H1 (cell line): ENCODE measurements around the gene IL24. TPM values are rescaled to one million over a fixed set of nuclear protein-coding genes. Genes with fewer than 3 reads are reported as not detected.

Source experiments
- FOSL1 ChIP-seq: IDR thresholded peaks from 2 replicates; pipeline ENCODE4 v1.6.1; 2011; ENCODE audit warnings: mild to moderate bottlenecking, low read depth, low read length, moderate library complexity; ENCODE audit not compliant: insufficient read depth
- NANOG ChIP-seq: IDR thresholded peaks from 2 replicates; pipeline ENCODE4 v1.6.1; 2011; ENCODE audit warnings: low read length, low read depth, mild to moderate bottlenecking, inconsistent platforms; ENCODE audit not compliant: insufficient read depth, poor library complexity, severe bottlenecking
- polyA plus RNA-seq, 7 experiments: library from polyadenylated mRNA; depleted of rRNA in 3 of 7; stranded (reverse) in 5 of 7; unstranded in 2 of 7; fragments of >200 nt in 5 of 7; fragments of 200-250 nt in 2 of 7; gene quantifications; 1 replicate in 5 of 7; 2 replicates in 1 of 7; 4 replicates in 1 of 7; pipeline versions ENCODE4 v1.2.1 to v1.2.3, GENCODE V29; 2011 to 2013; ENCODE audit warnings: missing spikeins in 2 of 7, mixed read lengths in 2 of 7
- total RNA-seq: library from RNA; stranded (reverse); fragmentation: NEBNext Ultra II Directional; extraction: Animal tissue kit (Norgen Biotek cat#: 25700); gene quantifications from 2 replicates; pipeline ENCODE4 v1.2.1, GENCODE V29; 2021
- TF ChIP-seq, protein P1 (sequence below): IDR thresholded peaks from 2 replicates; pipeline ENCODE4 v1.6.1; 2011; ENCODE audit warnings: low read length, improper control_type of control experiment

IL24 gene
- total and polyA plus RNA-seq, 2 of the 8 experiments (the other 6 are each of a cell fraction or from before 2014, with no cell fraction given), result not detected

DNA sequence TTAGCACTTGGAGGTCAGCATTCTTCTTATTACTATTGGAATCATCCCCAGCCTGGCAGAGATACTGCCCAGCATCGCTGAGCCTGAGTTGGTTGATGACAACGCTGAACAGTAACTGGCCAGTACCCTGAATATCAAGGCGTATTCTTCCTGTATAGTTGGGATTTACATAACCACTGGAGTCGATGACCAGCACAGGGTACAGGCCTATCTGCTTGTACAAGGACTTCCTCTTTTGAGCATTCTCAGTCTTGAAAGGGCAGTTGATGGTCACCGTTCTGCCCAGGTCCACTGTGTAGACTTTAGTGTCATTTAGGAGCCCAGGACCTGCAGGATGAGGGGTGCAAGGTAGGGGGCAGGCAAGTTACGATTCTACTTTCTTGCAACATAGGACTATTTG is 40.2 kb downstream of the IL24 start (continued):
- TF ChIP-seq NANOG (no peak), FOSL1 (no peak)
- TF ChIP-seq, protein P1, sequence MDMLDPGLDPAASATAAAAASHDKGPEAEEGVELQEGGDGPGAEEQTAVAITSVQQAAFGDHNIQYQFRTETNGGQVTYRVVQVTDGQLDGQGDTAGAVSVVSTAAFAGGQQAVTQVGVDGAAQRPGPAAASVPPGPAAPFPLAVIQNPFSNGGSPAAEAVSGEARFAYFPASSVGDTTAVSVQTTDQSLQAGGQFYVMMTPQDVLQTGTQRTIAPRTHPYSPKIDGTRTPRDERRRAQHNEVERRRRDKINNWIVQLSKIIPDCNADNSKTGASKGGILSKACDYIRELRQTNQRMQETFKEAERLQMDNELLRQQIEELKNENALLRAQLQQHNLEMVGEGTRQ, result no peak
- TF ChIP-seq, all 59 proteins: peak for 0
